Endothelial cell of umbilical vein (primary cell): Measurements from ENCODE around the gene ARPC3.

Experiments used
- CTCF ChIP-seq, 2 donors: IDR thresholded peaks; 1 replicate in 1 of 2; 2 replicates in 1 of 2; pipeline ENCODE4 v1.5.1; 2011; ENCODE audit warnings: low read length in 2 of 2, mild to moderate bottlenecking in 2 of 2, moderate library complexity in 2 of 2, control low read depth in 1 of 2, inconsistent platforms in 1 of 2, low read depth in 1 of 2; ENCODE audit not compliant: insufficient read depth in 1 of 2; ENCODE audit errors: extremely low read depth in 1 of 2
- EZH2 ChIP-seq: IDR thresholded peaks from 2 replicates; pipeline ENCODE4 v1.6.1; 2012; ENCODE audit warnings: borderline replicate concordance, low read depth, mild to moderate bottlenecking, moderate library complexity, low read length, inconsistent platforms; ENCODE audit not compliant: severe bottlenecking

DNA sequence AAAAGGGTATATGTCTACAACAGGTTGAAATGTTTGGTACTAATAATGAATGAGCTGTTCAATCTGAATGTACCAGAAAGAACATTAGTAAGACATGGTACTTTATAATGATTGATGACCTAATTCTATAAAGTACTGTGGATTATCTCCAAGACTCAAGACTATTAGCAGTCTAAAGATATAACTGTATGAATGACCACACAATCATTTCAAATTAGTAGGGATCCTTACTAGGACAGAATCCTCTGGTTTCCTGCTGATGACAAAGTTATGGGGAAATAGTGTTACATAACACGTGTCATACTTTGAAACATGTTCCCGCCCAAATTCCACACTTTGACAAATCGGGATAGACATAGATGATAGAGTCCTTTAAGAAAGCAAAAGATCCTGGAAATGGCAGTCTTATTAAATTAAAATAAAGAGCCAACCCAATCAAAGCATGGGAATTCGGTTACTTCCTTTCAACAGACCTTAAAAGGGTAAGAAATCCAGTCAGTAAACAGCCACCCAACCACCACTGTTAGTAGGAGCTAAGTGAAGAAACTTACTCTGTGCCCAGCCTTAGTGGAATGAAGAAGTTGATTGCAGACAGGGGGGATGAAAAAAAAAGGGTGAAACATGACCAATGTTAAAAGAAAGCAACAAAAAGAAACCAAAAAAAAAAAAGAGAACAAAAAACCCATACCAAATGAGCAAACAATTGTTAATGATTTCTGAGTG is 49.0 kb upstream of the ARPC3 start:
- TF ChIP-seq CTCF (IDR thresholded peaks at IDR 0.05; ENCODE audit: extremely low read depth in 1 of 2, insufficient read depth in 1 of 2, low read depth in 1 of 2, low read length in 2 of 2) (no peak), EZH2 (no peak)
